NT2/D1 (cell line): ENCODE results near the gene MRPL58.

Experiments used
- DNase-seq: peaks from one replicate; pipeline ENCODE4 v3.0.0-alpha.2; 2011; ENCODE audit warnings: low read depth, low spot score
- H3K27me3 ChIP-seq: 2 replicates; pipeline ENCODE4 v1.6.0; 2011; ENCODE audit warnings: mild to moderate bottlenecking; ENCODE audit not compliant: insufficient read length, insufficient read depth
- H3K36me3 ChIP-seq: 2 replicates; pipeline ENCODE4 v1.6.1; 2011; ENCODE audit warnings: mild to moderate bottlenecking, low read length, mixed read lengths; ENCODE audit not compliant: insufficient read depth, insufficient read length
- H3K4me1 ChIP-seq: 2 replicates; pipeline ENCODE4 v1.5.1; 2011; ENCODE audit not compliant: insufficient read depth, insufficient read length
- H3K4me3 ChIP-seq: 2 replicates; pipeline ENCODE4 v1.5.1; 2011; ENCODE audit warnings: low read depth; ENCODE audit not compliant: insufficient read length
- H3K9ac ChIP-seq: 2 replicates; pipeline ENCODE4 v1.6.0; 2011; ENCODE audit warnings: low read depth; ENCODE audit not compliant: insufficient read length
- H3K9me3 ChIP-seq: 2 replicates; pipeline ENCODE4 v1.5.1; 2011; ENCODE audit warnings: mild to moderate bottlenecking, low read length; ENCODE audit not compliant: insufficient read depth
- SUZ12 ChIP-seq: IDR thresholded peaks from 2 replicates; pipeline ENCODE4 v1.6.1; 2011; ENCODE audit not compliant: insufficient read length, insufficient read depth; ENCODE audit errors: extremely low read depth
- YY1 ChIP-seq: IDR thresholded peaks from 2 replicates; pipeline ENCODE4 v1.6.1; 2011; ENCODE audit not compliant: insufficient read length, insufficient read depth
- ZNF274 ChIP-seq: IDR thresholded peaks from 2 replicates; pipeline ENCODE4 v1.6.1; 2011; ENCODE audit warnings: mild to moderate bottlenecking, low read depth, low read length

MRPL58 gene

GRCh38 chr17:75064040-75064439, 51.6 kb downstream of the MRPL58 start:
- Histone ChIP-seq H3K9me3 (no peaks in the 10 kb centered on the region), H3K4me3 (no peak overlapping the region), H3K27me3 (no peaks in the 10 kb centered on the region), H3K36me3 (peaks cover 66% of the 10 kb centered on the region), H3K9ac (no peak overlapping the region), H3K4me1 (peaks cover 2% of the 10 kb centered on the region)
- TF ChIP-seq ZNF274 (no peak), SUZ12 (no peak), YY1 (no peak)
- DNase-seq, result no peak

- no peak for TF ChIP-seq YY1
- no peak for TF ChIP-seq SUZ12
- no peak for TF ChIP-seq ZNF274
- Histone ChIP-seq H3K9ac (no peak overlapping the region), H3K36me3 (peaks cover 62% of the 10 kb centered on the region)
Measured at GRCh38 chr17:75064460-75064859, 52.0 kb downstream of the MRPL58 start.

GRCh38 chr17:75064867-75065561, 52.5 kb downstream of the MRPL58 start:
- peaks cover 57% of the 10 kb centered on the region for H3K36me3 ChIP-seq
- no peak overlapping the region for H3K9ac ChIP-seq
- no peaks in the 10 kb centered on the region for H3K27me3 ChIP-seq
- H3K4me1 ChIP-seq, result peaks cover 2% of the 10 kb centered on the region
- no peak overlapping the region for H3K4me3 ChIP-seq
- no peaks in the 10 kb centered on the region for H3K9me3 ChIP-seq
- no peak for DNase-seq
- no peak for TF ChIP-seq ZNF274
- TF ChIP-seq SUZ12, result no peak
- TF ChIP-seq YY1, result no peak

More at GRCh38 chr17:75064460-75064859, 52.0 kb downstream of the MRPL58 start:
- H3K27me3 ChIP-seq, result no peaks in the 10 kb centered on the region
- no peak overlapping the region for H3K4me3 ChIP-seq
- H3K9me3 ChIP-seq, result no peaks in the 10 kb centered on the region
- DNase-seq, result no peak
- H3K4me1 ChIP-seq, result peaks cover 2% of the 10 kb centered on the region

- Histone ChIP-seq H3K36me3 (peaks cover 50% of the 10 kb centered on the region), H3K4me3 (no peak overlapping the region), H3K27me3 (no peaks in the 10 kb centered on the region), H3K9ac (no peak overlapping the region), H3K9me3 (no peaks in the 10 kb centered on the region), H3K4me1 (peaks cover 2% of the 10 kb centered on the region)
- DNase-seq, result no peak
- no peak for TF ChIP-seq SUZ12
- no peak for TF ChIP-seq ZNF274
- no peak for TF ChIP-seq YY1
Measured at GRCh38 chr17:75065562-75066151, 53.2 kb downstream of the MRPL58 start.

- no peak for TF ChIP-seq SUZ12
- no peak for TF ChIP-seq YY1
- TF ChIP-seq ZNF274, result no peak
- DNase-seq, result no peak
- H3K9ac ChIP-seq, result no peak overlapping the region
Measured at GRCh38 chr17:75067856-75068255, 55.4 kb downstream of the MRPL58 start.

GRCh38 chr17:75068750-75069149, 56.3 kb downstream of the MRPL58 start:
- TF ChIP-seq SUZ12 (no peak), YY1 (no peak), ZNF274 (no peak)
- H3K27me3 ChIP-seq, result no peaks in the 10 kb centered on the region
- peaks cover 19% of the 10 kb centered on the region for H3K36me3 ChIP-seq
- no peak overlapping the region for H3K9ac ChIP-seq
- no peak overlapping the region for H3K4me3 ChIP-seq
- DNase-seq, result no peak
- H3K4me1 ChIP-seq, result peaks cover 3% of the 10 kb centered on the region
- H3K9me3 ChIP-seq, result no peaks in the 10 kb centered on the region

More at GRCh38 chr17:75067856-75068255, 55.4 kb downstream of the MRPL58 start:
- Histone ChIP-seq H3K36me3 (peaks cover 28% of the 10 kb centered on the region), H3K27me3 (no peaks in the 10 kb centered on the region), H3K4me1 (peaks cover 2% of the 10 kb centered on the region), H3K4me3 (no peak overlapping the region), H3K9me3 (no peaks in the 10 kb centered on the region)

GRCh38 chr17:75069783-75070182, 57.3 kb downstream of the MRPL58 start:
- Histone ChIP-seq H3K27me3 (no peaks in the 10 kb centered on the region), H3K4me1 (peaks cover 9% of the 10 kb centered on the region), H3K9me3 (no peaks in the 10 kb centered on the region), H3K9ac (no peak overlapping the region), H3K4me3 (no peak overlapping the region), H3K36me3 (peaks cover 9% of the 10 kb centered on the region)
- TF ChIP-seq YY1, result no peak
- no peak for TF ChIP-seq ZNF274
- TF ChIP-seq SUZ12, result no peak
- no peak for DNase-seq
